ENCODE measurements around the gene RHBDF2.

GRCh38 chr17:76547642-76548202 lies 46.5 kb upstream of the RHBDF2 start:
- TF ChIP-seq CTCF (IDR thresholded peaks at IDR 0.05) = no peak
- TF ChIP-seq EZH2phosphoT487 (IDR thresholded peaks at IDR 0.05) = no peak

Data from neural progenitor cell (in vitro differentiated cells).